RWPE2 (cell line): ENCODE data around the gene OR12D2.
"Not testable (repeated sequence)": the region's sequence is repeated elsewhere in the genome, so short reads cannot be mapped to it uniquely, and the experiment has no call there.

Experiments
- ATAC-seq: fragments of 200-7000 bp; cut with Tn5 transposase; 3 replicates; pipeline ENCODE4 v1.9.1; 2021; ENCODE audit warnings: low read depth
- DNase-seq: peaks from one replicate; pipeline ENCODE4 v3.0.0-alpha.2; 2020; ENCODE audit warnings: low spot score
- H3K27ac ChIP-seq: fragments of 450-650 bp; 2 replicates; pipeline ENCODE4 v1.5.1; 2017; ENCODE audit warnings: mild to moderate bottlenecking; ENCODE audit not compliant: poor library complexity, severe bottlenecking
- H3K27me3 ChIP-seq: fragments of 250-450 bp; sonication (Bioruptor Pico); 2 replicates; pipeline ENCODE4 v1.5.1; 2021; ENCODE audit warnings: mild to moderate bottlenecking, moderate library complexity; ENCODE audit not compliant: insufficient read depth, poor library complexity, severe bottlenecking
- H3K36me3 ChIP-seq: fragments of 250-450 bp; sonication (Bioruptor Pico); 2 replicates; pipeline ENCODE4 v1.5.1; 2020; ENCODE audit warnings: low read depth, mild to moderate bottlenecking, moderate library complexity
- H3K4me1 ChIP-seq: fragments of 250-450 bp; sonication (Bioruptor Pico); 2 replicates; pipeline ENCODE4 v1.5.1; 2021; ENCODE audit warnings: mild to moderate bottlenecking, moderate library complexity; ENCODE audit not compliant: insufficient read depth, poor library complexity, severe bottlenecking
- H3K4me3 ChIP-seq: fragments of 250-450 bp; sonication (Bioruptor Pico); 2 replicates; pipeline ENCODE4 v1.5.1; 2021; ENCODE audit warnings: mild to moderate bottlenecking, moderate library complexity; ENCODE audit not compliant: severe bottlenecking
- H3K9me3 ChIP-seq: fragments of 250-450 bp; sonication (Bioruptor Pico); 2 replicates; pipeline ENCODE4 v1.5.1; 2021; ENCODE audit warnings: mild to moderate bottlenecking, moderate library complexity; ENCODE audit not compliant: severe bottlenecking
- TF ChIP-seq, protein P1 (sequence below): fragments of 450-650 bp; IDR thresholded peaks from one replicate; pipeline ENCODE4 v1.5.1; 2017; ENCODE audit warnings: mild to moderate bottlenecking, moderate library complexity; ENCODE audit not compliant: poor library complexity, severe bottlenecking

The OR12D2 gene

DNA sequence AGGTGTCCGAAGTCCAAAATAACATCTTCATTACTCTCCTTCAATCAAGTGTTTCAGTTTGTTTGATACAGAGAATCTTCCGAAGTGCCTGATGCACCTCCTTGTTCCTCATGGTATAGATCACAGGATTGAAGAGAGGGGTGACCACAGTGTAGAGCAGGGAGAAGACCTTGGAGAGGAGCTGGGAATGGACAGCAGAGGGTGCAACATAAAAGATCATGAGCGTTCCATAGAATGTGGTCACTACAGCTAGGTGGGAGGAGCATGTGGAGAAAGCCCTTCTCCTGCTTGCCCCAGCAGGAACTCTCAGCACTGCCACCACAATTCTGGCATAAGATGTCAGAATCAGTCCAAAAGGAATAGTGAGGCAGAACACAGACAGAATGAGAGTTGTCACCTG, 31.2 kb downstream of the OR12D2 start:
- ATAC-seq: peak; percentile 45; the same call in 1 of the 3 replicates
- DNase-seq: no peak
- Histone ChIP-seq H3K4me1 (no peaks in the 10 kb centered on the region), H3K36me3 (no peaks in the 10 kb centered on the region), H3K27ac (no peak overlapping the region), H3K27me3 (peaks cover 34% of the 10 kb centered on the region), H3K9me3 (no peaks in the 10 kb centered on the region), H3K4me3 (no peak overlapping the region)
- TF ChIP-seq, protein P1, sequence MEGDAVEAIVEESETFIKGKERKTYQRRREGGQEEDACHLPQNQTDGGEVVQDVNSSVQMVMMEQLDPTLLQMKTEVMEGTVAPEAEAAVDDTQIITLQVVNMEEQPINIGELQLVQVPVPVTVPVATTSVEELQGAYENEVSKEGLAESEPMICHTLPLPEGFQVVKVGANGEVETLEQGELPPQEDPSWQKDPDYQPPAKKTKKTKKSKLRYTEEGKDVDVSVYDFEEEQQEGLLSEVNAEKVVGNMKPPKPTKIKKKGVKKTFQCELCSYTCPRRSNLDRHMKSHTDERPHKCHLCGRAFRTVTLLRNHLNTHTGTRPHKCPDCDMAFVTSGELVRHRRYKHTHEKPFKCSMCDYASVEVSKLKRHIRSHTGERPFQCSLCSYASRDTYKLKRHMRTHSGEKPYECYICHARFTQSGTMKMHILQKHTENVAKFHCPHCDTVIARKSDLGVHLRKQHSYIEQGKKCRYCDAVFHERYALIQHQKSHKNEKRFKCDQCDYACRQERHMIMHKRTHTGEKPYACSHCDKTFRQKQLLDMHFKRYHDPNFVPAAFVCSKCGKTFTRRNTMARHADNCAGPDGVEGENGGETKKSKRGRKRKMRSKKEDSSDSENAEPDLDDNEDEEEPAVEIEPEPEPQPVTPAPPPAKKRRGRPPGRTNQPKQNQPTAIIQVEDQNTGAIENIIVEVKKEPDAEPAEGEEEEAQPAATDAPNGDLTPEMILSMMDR: no peak

GRCh38 chr6:29436730-29437129, 41.3 kb downstream of the OR12D2 start:
- not testable (repeated sequence) for H3K27ac ChIP-seq, H3K9me3 ChIP-seq, H3K4me1 ChIP-seq, ATAC-seq, H3K36me3 ChIP-seq, H3K4me3 ChIP-seq, DNase-seq
- TF ChIP-seq, protein P1: peak; percentile 53
- H3K27me3 ChIP-seq: peaks cover 58% of the 10 kb centered on the region

DNA sequence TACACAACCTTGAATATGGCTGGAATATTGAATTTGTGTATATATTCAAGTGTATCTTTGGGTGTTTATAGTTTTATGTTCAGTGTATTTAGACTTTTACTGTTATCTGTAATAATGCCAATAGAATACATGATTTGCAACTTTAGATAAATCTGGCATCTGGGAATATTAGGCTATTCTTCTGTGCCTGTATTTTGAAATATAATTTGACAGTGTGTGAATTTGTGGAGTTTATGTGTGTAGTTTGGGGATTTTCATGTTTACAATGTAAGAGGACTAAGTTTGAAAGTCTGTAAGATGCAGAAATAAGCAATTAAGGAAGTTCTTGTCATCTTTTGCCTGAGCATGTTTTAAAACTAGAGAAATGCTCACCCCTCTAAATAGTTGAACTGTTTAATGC, 43.6 kb downstream of the OR12D2 start, which contains the start of gene OR10C1:
Gene OR10C1 (plus strand): TSS at position 301 of the 400 bp plus-strand sequence. CDS start 710 bp downstream, outside the sequence.
- no peak within 1 kb of the TSS for H3K4me3 ChIP-seq
- H3K9me3 ChIP-seq: peaks cover 2% of the 10 kb centered on the region
- H3K27me3 ChIP-seq: peaks cover 40% of the 10 kb centered on the region
- H3K4me1 ChIP-seq: no peaks in the 10 kb centered on the region
- DNase-seq (no peak), ATAC-seq (no peak)
- TF ChIP-seq, protein P1: no peak
- no peak within 1 kb of the TSS for H3K27ac ChIP-seq
- no peaks in the 10 kb centered on the region for H3K36me3 ChIP-seq

GRCh38 chr6:29442719-29443118, 47.3 kb downstream of the OR12D2 start:
- Histone ChIP-seq H3K36me3 (no peaks in the 10 kb centered on the region), H3K4me1 (no peaks in the 10 kb centered on the region), H3K4me3 (no peak overlapping the region), H3K9me3 (peaks cover 2% of the 10 kb centered on the region), H3K27me3 (peaks cover 16% of the 10 kb centered on the region), H3K27ac (no peak overlapping the region)
- DNase-seq: no peak
- TF ChIP-seq, protein P1: no peak
- ATAC-seq: no peak

- H3K36me3 ChIP-seq, ATAC-seq, DNase-seq, H3K9me3 ChIP-seq, H3K27me3 ChIP-seq, H3K4me3 ChIP-seq, H3K4me1 ChIP-seq, H3K27ac ChIP-seq: not testable (repeated sequence)
These were observed 48.6 kb downstream of the OR12D2 start for GRCh38 chr6:29444031-29444430.
